Measurements from ENCODE around the gene VDAC1.

GRCh38 chr5:134037160-134037559, 32.4 kb upstream of the VDAC1 start:
- peak in 1 of 3 experiments; percentile 11; a peak in 1 of 6 replicates for TF ChIP-seq CTCF (IDR thresholded peaks at IDR 0.05 in 2 of 3, conservative IDR thresholded peaks at IDR 0.05 in 1 of 3; ENCODE audit: control insufficient read depth in 2 of 3, extremely low read depth in 1 of 3, insufficient read depth in 1 of 3, low read depth in 3 of 3, low read length in 3 of 3)
- TF ChIP-seq BACH1 (IDR thresholded peaks at IDR 0.05; ENCODE audit: borderline replicate concordance), result no peak
- TF ChIP-seq TAF1 (IDR thresholded peaks at IDR 0.05; ENCODE audit: borderline replicate concordance, low read depth, low read length), result no peak
- no peak for TF ChIP-seq POLR2AphosphoS5 (IDR thresholded peaks at IDR 0.05; ENCODE audit: low read length)
- no peak for TF ChIP-seq EZH2 (IDR thresholded peaks at IDR 0.05; ENCODE audit: borderline replicate concordance, control insufficient read depth, low read depth, low read length)
- no peak for TF ChIP-seq NFIC (IDR thresholded peaks at IDR 0.05; ENCODE audit: low read depth, low read length)
- TF ChIP-seq PKNOX1 (IDR thresholded peaks at IDR 0.05), result no peak
- no peak for TF ChIP-seq NKRF (conservative IDR thresholded peaks at IDR 0.05)
- TF ChIP-seq MTA2 (IDR thresholded peaks at IDR 0.05; ENCODE audit: low read depth), result no peak
- TF ChIP-seq CREM (IDR thresholded peaks at IDR 0.05; ENCODE audit: low read depth), result no peak
